Stimulated activated CD4-positive, alpha-beta T cell treated with anti-CD3 and anti-CD28 coated beads, Interleukin-15, amount 100 ng/mL, for 48 hours (primary cell): ENCODE data around the gene REEP6.
"Not testable (repeated sequence)": the region's sequence is repeated elsewhere in the genome, so short reads cannot be mapped to it uniquely, and the experiment has no call there.

Experiments used
- DNase-seq, 2 donors: peaks; one replicate each; pipeline ENCODE4 v3.0.0-alpha.2; 2020; ENCODE audit warnings: low read depth in 2 of 2

The REEP6 gene

DNA sequence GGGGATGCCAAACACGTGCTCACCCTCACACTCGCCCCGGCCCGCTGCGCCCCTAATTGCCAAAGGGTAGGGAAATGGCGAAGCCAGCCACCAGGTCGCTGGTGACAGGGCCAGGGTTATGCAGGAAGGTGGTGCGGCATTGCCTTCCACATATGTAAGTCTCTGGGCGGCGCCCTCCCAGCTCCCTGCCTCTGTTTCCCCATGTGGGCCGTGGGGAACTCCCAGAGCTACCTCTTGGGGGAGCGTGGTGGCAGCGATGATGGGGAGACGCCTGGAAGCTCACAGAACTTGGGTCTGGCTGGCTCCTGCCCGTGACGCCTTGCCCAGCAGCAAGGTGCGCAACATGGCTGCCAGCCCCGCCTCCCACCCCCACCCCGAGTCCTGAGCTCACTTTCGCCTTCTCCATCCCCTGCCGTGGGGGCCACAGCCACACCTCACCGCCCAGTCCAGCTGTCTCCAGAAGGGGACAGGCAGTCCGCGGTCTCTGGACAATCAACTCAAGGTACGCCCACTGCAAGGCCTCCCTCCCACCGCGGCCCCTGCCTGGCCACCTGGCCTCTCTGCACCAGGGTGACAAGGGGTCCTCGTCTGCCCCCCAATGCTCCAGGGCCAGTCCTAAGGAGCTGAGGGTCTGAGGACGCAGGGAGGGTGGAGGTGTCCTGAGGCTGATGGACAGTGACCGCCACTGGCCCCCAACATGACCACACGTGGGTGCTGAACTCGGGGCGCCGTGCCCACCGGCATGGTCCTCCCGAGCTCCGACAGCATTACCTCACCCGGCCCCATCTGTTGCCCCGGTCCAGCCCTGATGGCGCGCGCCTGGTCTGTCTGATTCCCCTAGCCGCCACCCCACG lies 18.5 kb upstream of the REEP6 start:
- DNase-seq = no peak

DNA sequence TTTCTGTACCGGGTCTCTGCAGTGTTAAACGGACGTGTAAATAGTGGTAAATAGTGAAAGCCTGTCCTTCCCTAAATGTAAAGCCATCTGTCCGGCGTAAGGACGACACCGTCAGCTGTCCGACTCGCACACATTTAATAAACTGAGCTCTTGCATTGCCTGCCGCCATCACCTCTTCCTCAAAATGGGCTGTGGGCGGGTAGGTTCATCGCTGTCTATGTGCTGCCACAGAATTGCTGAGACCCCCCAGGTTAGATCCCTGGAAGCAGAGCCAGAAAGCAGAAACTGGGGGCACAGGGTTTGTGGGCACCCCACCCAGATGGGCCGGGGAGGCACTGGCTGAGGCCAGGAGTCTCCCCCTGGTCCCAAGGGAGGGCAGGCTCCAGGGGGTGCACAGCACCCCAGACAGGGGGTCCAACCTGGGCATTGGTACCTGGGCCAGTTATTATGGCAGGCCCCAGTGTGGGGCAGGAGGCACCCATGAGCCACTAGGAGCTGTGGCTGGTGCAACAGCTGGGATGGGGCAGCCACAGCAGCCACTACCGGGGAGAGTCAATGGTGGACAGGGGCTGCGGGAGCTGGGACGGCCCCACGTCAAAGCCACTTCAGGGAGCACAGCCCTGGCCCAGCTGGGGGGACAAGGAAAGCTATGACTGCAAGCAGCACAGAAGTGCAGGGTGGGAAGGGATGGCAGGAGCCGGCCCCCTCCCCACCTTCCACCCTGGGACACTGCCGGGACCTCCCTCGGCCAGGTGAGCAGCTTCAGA lies 17.7 kb upstream of the REEP6 start:
- no peak for DNase-seq

DNA sequence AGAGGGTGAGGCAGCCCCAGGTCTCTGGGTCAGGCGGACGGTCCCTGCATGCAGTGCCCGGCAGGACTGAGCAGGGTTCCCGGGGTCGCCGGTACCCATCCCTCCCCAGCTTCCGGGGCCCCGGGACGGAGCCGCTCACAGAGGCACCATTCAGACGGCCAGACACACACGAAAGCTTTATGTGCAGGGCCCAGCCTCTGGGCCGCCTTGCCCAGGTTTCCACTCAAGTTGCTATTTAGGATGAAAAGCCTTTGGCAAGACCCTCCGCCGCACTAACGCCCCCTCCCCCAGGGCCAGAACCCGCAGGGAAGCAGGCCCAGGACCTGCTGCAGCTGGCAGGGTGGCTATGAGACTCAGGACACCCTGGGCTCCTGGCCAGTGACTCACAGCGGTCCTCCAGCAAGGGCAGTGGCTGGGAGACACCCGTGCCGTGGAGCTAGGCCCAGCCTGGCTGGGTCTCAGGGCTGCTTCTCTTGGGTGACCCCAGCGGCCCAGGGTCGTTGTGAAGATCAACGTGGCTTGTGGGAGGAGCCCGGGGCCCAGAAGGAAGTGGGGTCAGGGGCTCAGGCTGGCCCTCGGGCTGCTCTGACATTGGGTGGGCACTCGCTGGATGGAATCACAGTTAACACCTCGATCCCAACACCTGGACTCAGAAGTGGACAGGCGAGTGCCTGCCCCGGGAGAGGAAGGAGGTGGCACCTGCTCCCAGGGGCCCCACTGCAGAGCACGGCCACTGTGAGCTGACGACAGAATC lies 16.8 kb upstream of the REEP6 start:
- no peak for DNase-seq

DNA sequence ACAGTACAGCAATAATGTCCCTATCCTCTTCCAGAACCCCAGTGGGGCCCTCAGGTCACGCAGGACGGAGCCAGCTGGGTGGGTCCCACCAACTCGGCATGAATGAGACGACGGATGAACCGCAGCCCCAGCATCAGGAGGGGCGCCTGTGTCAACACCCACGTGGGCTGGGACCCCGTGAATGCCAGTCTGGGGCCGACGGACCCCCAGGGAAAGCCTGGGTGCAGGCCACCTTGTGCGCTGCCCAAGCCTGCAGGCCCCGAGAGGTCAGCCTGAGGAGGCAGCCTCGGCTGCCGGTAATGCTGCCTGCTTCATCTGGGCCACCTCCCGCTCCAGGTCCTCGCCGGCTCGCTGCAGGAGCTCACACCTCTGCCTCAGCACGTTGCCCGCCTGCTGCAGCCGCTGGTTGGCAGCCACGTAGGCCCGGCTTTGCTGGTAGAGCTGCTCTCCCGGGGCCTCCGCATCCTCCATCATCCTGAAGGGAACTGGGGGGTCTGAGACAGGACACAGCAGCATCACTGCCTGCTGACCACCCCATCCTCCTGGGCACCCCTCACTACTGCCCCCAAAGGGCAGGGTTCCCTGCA lies 16.1 kb upstream of the REEP6 start:
- no peak for DNase-seq

DNA sequence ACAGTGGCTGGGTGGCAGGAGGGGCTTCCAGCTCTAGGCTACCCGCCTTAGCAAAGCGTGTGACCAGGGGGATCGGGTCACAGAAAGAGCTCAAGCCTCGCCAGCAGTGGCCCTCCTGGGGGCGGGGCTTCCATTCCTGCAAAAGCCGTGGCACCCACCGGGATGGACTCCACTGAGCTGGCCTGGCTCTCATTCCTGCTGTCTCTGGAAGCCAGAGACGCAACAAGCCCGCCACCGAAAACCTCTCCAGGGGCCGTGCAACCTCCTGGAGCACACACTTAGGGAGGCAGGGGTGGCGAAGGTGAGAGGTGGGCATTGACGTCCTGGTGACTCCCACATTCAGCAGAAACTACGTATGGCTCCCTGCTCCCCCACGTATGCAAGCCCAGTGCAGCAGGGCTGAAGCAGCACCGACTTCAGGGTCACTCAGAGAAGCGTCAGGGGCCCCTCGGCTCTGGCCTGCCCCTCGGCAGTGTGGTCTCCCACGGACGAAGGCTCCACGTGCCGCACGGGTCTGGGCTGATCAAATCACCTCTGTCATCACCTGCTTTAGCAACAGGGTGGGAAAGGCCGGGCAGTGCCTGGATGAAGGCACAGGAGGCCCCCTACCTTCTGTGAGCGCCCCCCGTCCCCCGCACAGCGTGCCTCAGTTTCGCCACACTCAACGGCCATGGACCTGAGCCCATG lies 15.1 kb upstream of the REEP6 start:
- DNase-seq = no peak

DNA sequence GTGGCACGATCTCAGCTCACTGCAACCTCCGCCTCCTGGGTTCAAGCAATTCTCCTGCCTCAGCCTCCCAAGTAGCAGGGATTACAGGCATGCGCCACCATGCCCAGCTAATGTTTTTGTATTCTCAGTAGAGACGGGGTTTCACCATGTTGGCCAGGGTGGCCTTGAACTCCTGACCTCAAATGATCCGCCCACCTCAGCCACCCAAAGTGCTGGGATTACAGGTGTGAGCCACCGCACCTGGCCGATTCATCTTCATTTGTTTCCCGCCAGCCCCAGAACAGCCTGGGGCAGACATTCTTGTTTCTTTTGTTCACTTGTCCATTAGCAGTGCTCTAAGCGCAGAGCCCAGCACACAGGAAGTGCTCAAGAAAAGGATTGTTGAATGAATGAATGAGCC lies 13.9 kb upstream of the REEP6 start:
- DNase-seq = not testable (repeated sequence)

DNA sequence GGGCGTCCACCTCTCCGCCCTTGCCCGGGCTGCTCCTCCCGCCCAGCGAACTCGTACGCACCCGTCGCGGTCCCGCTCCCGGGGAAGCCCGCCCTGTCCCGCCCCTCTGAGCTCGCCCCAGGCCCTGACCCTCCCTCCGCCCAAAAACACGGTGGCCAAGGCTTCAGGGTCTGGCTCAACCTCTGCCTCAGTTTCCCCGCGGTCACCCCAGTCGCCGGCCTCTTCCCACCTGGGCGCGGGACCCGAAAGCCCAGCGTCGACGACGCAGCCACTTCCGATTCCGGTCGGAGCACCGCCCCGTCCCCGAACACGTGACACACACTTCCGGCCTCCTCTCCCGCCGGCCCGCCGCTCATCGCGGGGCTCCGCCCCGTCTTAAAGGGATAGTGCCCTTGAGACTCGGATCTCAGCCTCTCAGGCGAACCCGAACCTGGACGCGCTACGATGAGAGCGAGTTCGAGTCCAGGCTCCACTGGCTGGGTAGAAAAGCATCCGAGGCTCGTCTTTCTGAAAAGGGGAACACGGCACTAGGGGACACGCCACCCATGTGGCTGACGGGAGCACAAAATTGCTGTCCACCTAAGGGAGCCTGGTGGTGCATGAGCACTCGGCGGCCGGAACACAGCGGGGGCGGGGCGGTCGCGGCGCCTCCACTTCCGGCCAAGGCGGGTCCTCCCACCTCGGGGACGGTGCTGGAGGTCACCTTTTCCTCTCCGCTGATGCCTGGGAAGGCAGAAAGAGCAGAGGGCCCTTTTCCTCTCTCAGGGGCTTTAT lies 11.9 kb upstream of the REEP6 start, which contains the start of gene C19orf25:
C19orf25 (minus strand) TSS at position 282 of the 774 bp plus-strand sequence. CDS start 312 bp downstream, outside the sequence.
- DNase-seq = peak; percentile 90 to 92

DNA sequence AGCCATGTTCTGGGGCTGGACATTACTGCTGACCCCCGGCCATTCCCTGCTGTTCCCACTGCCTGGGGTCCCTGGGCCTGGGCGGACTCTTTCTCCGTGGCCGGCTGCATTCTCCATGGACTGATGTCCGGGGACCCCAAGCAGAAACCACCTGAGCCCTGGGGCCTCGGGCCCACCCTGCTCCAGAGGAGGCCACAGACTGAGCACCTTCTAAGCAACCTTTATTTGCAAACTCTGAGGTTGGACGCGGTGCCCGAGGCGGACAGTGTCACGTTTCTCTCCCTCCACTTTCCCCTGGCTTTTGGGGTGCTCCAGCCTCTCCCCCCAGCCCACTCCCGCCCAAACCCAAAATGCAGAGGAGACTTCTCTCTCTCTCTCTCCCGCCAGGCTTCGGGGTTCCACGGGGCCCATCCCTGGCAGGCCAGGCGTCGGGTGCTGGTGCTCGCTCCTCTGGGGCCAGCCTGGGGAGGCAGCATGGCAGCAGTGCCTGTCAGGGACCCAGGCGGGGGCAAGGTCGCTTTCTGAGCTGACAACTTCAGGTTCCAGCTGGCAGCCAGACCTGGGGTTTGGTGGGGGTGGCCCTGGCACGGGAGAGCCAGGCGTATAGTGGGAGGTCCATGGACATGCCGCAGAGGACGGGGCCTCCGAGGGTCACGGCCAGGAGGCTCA lies 9.6 kb upstream of the REEP6 start:
- DNase-seq = no peak

DNA sequence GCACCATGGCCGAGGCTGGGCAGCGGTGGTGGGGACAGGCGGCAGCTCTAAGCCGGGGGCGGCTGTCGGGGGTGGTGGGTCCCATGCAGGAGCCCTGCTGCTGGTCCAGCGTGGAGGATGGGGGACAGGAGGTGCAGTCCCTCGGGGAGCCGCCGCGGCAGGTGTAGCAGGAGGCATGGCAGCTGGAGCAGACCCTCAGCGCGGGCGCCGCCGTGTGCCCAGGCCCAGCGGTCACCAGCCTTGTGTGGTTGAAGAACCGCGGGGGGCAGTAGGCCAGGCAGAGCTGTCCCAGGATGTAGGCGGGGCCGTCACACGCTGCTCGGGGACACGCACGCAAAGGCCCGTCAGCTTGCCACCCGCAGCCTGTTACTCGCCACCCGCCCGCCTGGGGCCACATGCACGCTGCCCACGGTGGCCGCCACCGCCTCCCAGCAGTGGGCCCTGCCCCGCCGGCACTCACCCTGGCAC lies 9.1 kb upstream of the REEP6 start:
- no peak for DNase-seq

DNA sequence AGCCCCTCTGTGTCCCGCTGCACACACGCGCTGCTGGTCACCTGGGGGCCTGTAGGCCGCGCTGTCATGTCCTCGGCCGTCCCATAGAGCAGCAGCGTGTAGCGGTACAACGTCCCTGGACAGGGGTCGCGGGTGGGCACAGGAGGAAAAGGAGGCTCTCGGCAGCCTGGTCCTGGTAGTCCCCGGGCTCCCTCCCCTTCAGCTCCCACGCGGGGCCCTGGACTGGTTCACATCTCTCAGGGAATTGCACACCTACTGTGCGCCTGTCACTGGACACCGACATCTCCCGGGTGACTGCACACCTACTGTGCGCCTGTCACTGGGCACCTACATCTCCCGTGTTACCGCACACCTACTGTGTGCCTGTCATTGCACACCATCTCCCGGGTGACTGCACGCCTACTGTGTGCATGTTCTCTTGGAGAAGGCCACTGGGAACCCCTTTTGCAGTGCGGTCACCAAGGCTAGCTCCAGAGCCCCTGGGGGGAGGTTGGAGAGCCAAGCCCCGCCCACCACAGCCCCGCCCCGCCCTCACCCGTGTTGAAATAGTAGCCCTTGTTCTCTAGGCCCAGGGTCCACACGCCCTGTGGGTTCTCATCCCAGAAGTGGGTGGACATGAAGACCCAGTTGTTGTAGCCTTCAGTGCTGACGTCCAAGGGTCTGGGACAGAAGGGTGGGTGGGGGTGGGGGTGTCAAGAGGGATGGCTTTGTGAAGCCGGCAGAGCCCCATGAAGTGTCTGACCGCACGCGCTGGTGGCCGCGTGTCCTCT lies 8.4 kb upstream of the REEP6 start:
- no peak for DNase-seq

DNA sequence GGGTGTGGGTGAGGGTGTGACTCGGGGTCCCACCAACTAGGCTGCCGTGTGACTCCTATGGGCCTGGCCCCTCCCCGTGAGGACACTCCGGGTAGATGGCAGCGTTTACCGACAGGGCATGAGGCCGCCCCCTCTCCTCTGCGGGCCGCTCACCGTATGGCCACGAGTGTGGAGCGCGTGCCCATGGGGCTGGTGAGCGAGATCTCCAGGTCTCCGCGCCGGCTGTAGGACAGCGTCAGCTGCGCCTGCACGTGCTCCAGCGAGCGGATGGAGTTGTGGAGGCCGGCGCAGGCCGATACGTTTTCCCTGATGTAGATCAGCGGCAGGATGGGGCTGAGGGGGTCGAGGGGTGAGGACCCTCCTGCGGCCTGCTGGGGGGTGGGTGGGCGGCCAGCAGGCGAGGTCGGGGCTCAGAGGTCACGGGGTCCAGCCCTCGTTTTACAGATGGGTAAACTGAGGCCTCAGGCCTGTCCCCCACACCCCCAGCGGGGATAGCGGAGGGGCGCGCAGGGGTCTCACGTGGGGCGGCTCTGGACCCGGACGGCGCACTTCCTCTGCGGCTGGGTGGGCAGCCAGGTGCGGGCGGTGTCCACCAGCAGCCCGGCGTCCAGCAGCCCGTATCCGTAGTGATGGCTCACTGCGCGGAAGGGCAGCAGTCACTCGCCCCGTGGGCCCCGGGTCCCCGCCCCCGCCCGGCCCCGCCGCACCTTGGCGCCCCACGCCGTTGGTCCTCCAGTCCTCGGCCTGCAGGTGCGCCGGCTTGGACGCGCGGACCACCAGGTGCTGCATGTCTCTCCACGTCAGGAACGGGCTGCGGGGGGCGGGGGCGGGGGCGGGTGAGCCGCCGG lies 7.6 kb upstream of the REEP6 start:
- no peak for DNase-seq

DNA sequence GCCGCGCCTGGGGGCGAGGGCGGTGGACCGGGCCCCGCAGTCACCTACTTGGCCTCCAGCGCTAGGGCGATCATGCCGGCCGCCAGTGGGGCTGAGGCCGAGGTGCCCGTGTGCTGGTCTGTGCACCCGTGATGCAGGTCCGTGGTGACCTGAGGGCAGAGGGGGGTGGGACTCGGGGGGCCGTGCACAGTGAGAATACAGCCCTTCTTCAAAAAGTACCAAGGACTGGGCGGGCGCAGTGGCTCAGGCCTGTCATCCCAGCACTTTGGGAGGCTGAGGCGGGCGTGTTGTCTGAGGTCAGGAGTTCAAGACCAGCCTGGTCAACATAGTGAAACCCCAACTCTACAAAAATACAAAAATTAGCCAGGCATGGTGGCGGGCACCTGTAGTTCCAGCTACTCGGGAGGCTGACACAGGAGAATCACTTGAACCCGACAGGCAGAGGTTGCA lies 7.0 kb upstream of the REEP6 start:
- no peak for DNase-seq

DNA sequence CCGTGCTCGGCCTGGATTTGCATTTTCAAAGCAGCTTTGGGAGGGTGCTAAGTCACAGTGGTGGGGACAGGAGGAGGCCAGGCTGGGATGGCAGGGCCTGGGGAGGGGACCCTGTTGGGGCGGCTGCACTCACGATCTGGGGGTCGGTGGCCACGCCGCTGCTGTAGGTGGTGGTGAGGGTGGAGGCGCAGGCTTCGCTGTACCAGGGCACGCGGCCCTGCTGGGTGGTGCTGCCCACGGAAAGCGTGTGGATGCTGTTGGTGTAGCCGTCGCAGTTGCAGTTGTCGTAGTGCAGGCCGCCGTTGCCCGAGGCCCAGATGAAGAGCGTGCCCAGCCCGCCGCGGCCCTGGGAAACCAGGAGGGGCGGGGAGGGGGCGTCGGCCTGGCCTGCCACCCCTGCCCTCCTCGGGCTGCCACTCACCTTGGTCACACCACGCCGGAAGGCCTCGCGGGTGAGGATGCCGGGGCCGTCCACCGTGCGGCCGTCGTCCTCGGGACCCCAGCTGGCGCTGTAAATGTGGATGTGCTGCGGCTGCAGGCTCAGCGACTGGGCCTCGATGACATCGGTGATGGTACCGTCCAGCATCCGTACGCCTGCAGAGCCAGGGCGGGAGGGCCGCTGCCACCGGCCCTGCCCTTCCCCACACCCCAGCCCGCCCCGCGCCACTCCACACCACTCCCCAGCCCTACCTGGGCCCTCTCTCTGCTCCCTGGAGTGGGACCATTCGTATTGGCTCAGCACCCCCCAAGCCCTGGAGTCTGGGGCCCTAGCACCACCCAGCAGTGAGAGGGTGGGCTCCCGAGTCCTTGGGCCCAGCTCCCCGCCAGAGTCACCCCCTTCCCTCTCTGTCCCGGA lies 4.0 kb upstream of the REEP6 start:
- no peak for DNase-seq

DNA sequence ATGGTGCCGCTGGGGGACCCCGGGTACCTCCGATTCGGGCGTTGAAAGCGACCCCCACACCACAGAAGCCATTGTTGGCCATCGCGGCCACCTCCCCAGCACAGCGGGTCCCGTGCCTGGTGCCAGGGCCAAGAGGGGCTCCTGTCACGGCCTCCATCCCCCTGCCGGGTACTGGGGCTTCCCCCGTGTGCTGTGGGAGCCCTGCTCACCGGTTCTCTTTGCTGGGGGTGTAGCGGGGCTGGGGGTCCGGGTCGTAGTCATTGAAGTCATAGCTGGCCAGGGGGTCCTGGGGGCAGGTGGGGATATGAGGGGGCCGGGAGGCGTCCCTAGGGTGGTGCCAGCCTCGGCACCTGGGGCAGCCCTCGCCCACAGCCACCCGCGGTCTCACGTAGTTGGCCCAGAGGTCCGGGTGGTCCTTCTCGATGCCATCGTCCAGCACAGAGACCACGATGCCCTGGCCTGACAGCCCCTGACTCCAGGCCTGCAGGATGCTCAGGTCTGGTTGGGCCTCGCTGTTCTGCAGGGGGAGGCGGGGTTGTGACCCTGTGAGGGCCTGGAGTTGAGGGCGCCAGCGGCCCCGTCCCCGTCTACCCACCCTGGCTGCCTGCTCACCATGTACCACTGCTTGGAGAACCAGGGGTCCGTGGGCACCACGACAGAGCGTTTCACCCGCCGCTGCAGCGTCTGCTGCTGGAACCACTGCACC lies 3.3 kb upstream of the REEP6 start:
- no peak for DNase-seq

DNA sequence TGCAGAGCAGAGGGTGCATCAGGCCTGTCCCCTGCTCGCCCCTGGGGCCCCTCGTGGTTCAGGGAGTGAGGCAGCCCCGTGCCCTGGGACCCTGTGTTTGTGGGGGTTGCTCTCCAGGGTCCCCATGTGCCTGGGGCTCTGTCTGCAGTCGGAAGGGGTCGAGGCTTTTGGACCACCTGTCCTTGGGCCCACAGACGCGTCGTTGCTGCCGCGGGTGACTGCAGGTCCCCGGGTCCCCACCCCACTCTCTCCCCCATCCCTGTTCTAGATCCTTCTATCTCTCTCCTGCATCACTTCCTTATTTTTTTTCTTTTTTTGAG lies 2.7 kb upstream of the REEP6 start:
- no peak for DNase-seq

DNA sequence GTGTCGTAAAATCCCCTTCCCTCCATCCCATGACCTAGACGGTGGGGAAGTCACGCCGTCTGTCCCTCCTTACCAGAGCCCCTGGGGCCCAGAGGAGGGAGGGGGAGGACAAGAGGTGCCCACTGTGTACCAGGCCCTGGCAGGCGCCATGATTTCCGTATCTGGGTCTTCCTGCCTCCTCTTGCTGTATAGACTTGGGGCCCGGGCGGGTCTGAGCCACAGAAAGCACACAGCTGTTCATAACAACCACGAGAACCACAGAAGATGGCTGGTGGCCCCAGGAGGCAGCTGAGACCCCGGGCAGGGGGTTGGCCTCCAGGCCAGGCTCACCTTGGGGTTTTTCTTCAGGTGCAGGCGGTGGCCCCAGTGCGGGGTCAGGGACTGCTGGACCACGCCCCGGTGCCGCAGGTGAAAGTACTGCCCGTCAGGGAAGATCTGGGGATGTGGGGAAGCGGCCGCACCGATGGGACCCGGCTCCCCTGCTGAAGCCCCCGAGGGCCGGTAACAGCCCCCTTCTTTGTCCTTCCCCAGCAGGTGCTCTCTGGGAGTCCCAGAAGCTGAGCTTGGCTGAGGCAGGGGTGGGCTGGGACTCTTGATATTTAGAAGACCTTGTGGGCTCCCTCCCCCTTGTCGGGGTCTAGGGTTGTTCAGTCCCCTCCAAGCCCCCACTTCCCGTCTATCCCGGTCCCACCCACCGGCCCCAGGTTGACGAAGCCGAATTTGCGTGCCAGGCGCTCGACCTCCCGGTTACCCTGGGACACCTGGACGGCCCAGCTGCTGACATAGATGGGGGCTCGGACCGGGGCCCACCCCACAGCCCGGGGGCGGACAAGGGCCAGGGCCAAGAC lies 1.3 kb upstream of the REEP6 start:
- no peak for DNase-seq
